ENCODE data around the gene FSTL4. TPM values are rescaled to one million over a fixed set of nuclear protein-coding genes. Genes with fewer than 3 reads are reported as not detected.

FSTL4 gene
- total RNA-seq, 4 donors from 2014 or later = 0.18 to 0.27 (median 0.20) TPM; not detected in 1

DNA sequence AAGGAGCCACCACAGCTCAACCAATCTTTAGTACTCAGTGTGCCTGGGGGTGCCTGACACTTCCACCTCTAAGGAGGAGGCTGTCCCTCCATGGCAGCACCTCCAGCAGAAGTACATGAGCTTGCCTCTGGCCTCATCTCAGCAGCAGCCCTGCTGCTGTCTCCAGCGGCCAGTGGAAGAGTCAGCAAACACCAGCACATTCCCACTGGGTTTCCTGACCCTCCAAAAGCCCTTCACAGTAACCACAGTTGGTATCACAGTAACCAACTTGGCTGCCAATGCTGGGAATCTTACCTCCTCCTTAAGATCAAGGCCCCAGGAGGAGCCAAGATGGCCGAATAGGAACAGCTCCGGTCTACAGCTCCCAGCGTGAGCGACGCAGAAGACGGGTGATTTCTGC, 29.4 kb downstream of the FSTL4 start:
- in situ Hi-C loops (cut with MboI; ENCODE audit: low sequenced_read_pairs in 4 of 4) (no loop called here), intact Hi-C loops (cut with DNase I; ENCODE audit: low total_unique reads) (no loop called here)
- Histone ChIP-seq H3K9me3 (no peaks in the 10 kb centered on the region), H3K27me3 (no peaks in the 10 kb centered on the region), H3K4me1 (no peaks in the 10 kb centered on the region), H3K36me3 (no peaks in the 10 kb centered on the region), H3K4me3 (no peak overlapping the region), H3K27ac (no peak overlapping the region)
- no peak for TF ChIP-seq POLR2A (IDR thresholded peaks at IDR 0.05)
- TF ChIP-seq, protein P1, sequence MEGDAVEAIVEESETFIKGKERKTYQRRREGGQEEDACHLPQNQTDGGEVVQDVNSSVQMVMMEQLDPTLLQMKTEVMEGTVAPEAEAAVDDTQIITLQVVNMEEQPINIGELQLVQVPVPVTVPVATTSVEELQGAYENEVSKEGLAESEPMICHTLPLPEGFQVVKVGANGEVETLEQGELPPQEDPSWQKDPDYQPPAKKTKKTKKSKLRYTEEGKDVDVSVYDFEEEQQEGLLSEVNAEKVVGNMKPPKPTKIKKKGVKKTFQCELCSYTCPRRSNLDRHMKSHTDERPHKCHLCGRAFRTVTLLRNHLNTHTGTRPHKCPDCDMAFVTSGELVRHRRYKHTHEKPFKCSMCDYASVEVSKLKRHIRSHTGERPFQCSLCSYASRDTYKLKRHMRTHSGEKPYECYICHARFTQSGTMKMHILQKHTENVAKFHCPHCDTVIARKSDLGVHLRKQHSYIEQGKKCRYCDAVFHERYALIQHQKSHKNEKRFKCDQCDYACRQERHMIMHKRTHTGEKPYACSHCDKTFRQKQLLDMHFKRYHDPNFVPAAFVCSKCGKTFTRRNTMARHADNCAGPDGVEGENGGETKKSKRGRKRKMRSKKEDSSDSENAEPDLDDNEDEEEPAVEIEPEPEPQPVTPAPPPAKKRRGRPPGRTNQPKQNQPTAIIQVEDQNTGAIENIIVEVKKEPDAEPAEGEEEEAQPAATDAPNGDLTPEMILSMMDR (IDR thresholded peaks at IDR 0.05 in 4 of 5, conservative IDR thresholded peaks at IDR 0.05 in 1 of 5) = no peak
- DNase-seq (no peak), ATAC-seq (no peak)

DNA sequence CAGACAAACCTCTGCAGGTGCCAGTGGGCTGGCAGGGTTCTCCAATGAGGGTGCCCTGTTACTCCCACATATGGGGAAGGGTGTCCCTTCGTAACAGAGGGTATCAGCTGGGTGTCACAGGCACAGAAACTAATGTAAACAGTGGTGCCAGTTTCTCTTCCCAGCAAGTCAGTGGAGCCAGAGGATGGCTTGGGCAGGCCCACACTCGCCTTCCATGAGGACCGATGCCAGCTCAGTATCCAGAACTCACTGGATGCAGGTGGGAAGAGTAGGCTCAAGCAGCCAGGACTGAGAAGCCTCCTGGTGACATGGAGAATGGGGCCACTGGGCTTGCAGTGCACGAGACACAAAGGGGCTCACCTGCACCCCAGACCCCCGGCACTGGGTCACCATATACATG, 30.4 kb downstream of the FSTL4 start:
- Histone ChIP-seq H3K4me3 (no peak overlapping the region), H3K27ac (no peak overlapping the region), H3K9me3 (no peaks in the 10 kb centered on the region), H3K36me3 (no peaks in the 10 kb centered on the region), H3K27me3 (no peaks in the 10 kb centered on the region), H3K4me1 (no peaks in the 10 kb centered on the region)
- TF ChIP-seq POLR2A (IDR thresholded peaks at IDR 0.05) = no peak
- TF ChIP-seq, protein P1 (IDR thresholded peaks at IDR 0.05 in 4 of 5, conservative IDR thresholded peaks at IDR 0.05 in 1 of 5) = no peak
- in situ Hi-C loops (cut with MboI; ENCODE audit: low sequenced_read_pairs in 4 of 4) (no loop called here), intact Hi-C loops (cut with DNase I; ENCODE audit: low total_unique reads) (no loop called here)
- ATAC-seq (no peak), DNase-seq (no peak)

DNA sequence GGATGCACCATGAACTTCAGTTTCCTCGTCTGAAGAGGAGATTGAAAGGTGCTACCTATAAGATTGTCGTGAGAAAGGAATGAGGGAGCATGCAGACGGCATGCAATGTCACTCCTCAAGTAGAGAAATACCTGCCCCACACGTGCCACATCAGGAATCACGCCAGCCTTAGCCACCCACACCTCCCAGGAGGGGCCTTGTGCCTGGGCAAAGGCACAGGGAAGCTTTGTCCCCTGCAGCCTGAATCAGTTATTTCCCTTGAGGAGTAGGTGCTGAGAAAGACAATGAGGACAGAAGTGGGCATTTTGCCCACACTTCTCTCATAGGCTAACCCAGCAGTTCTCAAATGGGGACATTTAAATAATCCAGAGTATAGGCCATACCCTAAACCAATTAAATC, 31.0 kb downstream of the FSTL4 start:
- no peak for TF ChIP-seq POLR2A (IDR thresholded peaks at IDR 0.05)
- TF ChIP-seq, protein P1 (IDR thresholded peaks at IDR 0.05 in 4 of 5, conservative IDR thresholded peaks at IDR 0.05 in 1 of 5) = no peak
- H3K36me3 ChIP-seq = no peaks in the 10 kb centered on the region
- no peaks in the 10 kb centered on the region for H3K27me3 ChIP-seq
- ATAC-seq (no peak), DNase-seq (no peak)
- no peak overlapping the region for H3K27ac ChIP-seq
- in situ Hi-C loops (cut with MboI; ENCODE audit: low sequenced_read_pairs in 4 of 4) (no loop called here), intact Hi-C loops (cut with DNase I; ENCODE audit: low total_unique reads) (no loop called here)
- H3K4me1 ChIP-seq = no peaks in the 10 kb centered on the region
- H3K4me3 ChIP-seq = no peak overlapping the region
- H3K9me3 ChIP-seq = no peaks in the 10 kb centered on the region

DNA sequence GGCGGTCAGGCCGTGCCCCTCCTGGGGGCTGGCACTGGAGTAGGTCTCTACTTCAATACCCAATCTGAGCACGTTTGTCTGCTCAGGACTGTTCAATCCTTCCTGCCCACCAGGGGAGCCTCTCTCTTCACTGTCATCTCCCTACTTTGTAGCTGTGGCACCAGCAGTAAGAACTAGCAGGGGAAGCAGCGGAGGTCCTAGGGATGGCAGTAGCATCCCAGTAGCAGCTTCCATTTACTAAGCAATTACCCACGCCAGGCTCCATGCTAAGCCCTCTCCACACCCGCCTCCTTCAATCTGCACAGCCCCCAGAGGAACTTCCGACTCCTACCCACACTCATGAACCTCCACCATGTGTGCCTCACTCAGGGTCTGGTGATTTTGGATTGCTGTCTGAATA, 31.7 kb downstream of the FSTL4 start:
- H3K27me3 ChIP-seq = no peaks in the 10 kb centered on the region
- no peaks in the 10 kb centered on the region for H3K4me1 ChIP-seq
- ATAC-seq (no peak), DNase-seq (no peak)
- H3K4me3 ChIP-seq = no peak overlapping the region
- in situ Hi-C loops (cut with MboI; ENCODE audit: low sequenced_read_pairs in 4 of 4) (no loop called here), intact Hi-C loops (cut with DNase I; ENCODE audit: low total_unique reads) (no loop called here)
- TF ChIP-seq POLR2A (IDR thresholded peaks at IDR 0.05) = no peak
- TF ChIP-seq, protein P1 (IDR thresholded peaks at IDR 0.05 in 4 of 5, conservative IDR thresholded peaks at IDR 0.05 in 1 of 5) = no peak
- H3K36me3 ChIP-seq = no peaks in the 10 kb centered on the region
- H3K9me3 ChIP-seq = no peaks in the 10 kb centered on the region
- H3K27ac ChIP-seq = no peak overlapping the region

DNA sequence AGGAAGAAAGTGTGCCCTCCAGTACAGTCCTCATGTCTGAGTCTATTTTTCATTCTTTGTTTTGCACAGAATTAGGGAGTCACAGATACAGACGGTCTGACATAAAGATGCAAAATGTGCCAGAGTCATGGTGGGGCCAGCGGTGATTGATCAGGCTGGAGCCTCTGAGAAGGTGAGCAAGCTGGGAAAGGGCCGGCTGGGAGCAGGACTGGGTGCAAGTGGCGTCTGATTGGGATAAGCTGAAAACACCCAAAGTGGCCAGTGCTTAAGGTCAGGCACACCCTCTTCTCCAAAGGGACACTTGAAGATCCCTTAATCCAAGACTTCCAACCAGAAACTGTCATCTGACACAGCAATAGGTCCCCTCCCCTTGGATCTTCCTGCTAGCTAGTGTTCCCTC, 32.6 kb downstream of the FSTL4 start:
- Histone ChIP-seq H3K27ac (no peak overlapping the region), H3K9me3 (no peaks in the 10 kb centered on the region), H3K4me3 (no peak overlapping the region), H3K27me3 (no peaks in the 10 kb centered on the region), H3K36me3 (no peaks in the 10 kb centered on the region), H3K4me1 (no peaks in the 10 kb centered on the region)
- TF ChIP-seq, protein P1 (IDR thresholded peaks at IDR 0.05 in 4 of 5, conservative IDR thresholded peaks at IDR 0.05 in 1 of 5) = no peak
- no peak for TF ChIP-seq POLR2A (IDR thresholded peaks at IDR 0.05)
- DNase-seq (no peak), ATAC-seq (no peak)
- in situ Hi-C loops (cut with MboI; ENCODE audit: low sequenced_read_pairs in 4 of 4) = no loop called here
- intact Hi-C loops (cut with DNase I; ENCODE audit: low total_unique reads) = no loop called here

Measured in gastrocnemius medialis (tissue), 4 donors.